GM21619 (cell line): Measurements from ENCODE around the gene DUSP5.

Source experiments
- ATAC-seq: cut with Tn5 transposase; IDR thresholded peaks from one replicate; pipeline ENCODE4 v1.9.1; 2021; ENCODE audit not compliant: unreplicated experiment

The DUSP5 gene

DNA sequence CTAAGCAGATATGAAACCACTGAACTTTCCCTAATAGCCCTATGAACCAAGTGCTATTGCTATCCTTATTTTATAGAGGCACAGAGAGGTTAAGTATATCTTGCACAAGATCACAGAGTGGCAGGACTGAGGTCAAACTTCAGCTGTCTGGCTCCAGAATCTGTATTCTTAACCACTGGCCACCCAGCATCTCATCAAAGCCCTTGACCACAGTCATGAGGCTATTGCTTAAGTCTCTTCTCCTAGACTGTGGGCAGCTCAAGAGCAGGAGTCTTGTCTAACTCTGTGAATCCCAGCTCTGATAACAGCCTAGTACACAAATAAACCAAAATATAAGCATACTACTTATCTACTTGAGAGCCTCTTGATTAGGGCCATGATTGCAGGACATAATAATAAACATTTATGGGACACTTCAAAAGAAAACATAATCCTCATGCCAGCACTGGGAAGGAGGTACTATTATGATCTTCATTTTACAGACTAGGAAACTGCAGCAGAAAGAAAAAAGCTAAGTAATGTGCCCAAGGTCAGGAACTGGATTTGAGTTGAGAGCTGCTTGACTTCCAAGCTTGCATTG is 47.3 kb downstream of the DUSP5 start:
- ATAC-seq, result no peak

DNA sequence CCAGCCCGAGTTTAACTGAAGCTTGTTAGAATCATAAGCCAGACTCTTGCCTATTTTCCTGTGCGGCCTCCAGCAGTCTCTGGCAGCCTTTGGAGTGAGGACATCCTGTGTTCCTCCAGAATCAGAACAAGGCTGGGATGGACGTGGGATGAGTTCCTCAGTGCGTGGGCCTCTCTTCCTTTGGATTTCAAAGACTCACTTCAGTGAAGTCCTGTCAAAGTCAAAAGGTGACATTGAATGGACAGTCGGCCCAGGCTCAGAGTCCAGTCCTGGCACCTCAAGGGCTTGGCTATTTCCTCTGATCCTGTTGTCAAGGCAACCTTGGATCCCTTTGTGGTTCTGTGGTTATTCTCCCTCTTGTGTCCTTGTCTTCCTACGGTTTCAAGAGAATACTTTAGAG is 48.4 kb downstream of the DUSP5 start:
- ATAC-seq, result no peak

DNA sequence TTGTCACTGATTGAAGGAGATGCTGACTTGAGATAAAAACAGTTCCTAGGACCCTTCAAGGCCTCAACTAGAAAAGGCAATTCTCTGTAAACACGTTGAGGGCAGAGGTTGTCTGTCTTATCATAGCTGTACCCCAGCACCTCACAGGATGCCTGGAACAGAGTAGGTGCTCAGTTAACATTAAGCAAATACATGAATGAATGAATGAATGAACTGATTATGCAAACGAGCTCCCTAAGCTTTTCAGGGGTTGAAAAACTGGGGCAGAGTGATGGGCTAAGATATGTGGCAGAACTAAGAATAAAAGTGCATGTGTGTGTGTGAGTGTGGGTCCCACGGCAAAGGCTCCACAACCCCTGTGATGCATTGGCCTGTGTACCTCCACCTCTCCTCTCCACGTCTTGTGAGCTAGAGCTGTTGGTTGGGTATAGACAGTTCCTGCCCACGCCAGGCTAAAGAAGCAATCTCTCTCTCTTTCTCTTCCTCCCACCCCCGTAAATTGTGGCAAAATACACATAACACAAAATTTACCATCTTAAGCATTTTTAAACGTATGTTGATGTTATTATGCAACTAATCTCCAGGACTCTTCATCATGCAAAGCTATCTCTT is 48.9 kb downstream of the DUSP5 start:
- no peak for ATAC-seq

DNA sequence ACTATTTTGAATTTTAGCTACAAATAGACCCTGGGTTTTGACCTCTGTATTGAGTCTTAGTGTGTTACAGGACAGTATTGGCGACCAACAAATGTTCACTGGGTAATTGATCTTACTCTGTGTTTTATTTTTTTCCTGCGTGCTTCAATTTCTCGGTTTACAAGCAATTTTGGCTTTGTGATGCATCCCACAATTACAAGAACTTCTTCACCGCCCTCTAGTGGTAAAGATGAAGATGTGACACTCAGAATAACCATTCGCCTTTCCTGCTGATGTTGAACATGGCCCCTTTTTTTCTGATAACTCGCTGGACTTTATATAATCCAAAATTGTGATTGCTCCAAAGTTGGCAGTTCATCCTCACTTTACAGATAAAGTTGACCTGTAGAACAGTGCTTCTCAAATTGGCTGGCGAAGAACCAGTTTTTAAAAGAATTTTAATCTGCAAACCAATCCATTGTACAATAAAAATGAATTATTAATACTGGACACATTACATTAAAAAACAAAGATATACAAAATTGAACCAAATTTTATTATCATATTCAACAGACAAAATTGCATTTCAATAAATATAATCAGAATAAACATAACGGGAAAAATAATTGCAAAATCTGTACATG is 49.5 kb downstream of the DUSP5 start:
- ATAC-seq, result peak; percentile 58

DNA sequence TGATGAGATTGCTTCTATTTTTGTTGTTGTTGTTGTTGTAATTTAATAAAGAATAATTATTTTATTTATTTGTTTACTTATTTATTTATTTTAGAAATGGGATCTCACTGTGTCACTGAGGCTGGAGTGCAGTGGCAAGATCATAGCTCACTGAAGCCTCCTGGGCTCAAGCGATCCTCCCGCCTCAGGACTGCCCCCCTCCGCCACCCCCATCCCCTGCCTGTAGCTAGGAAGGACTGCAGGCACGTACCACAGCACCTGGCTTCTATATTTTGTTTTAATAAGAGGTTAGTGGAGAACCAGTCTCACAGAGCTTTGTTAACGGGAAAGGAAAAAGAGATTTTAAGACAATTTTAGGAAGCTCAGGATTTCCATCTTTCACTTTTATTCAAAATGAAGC is 50.3 kb downstream of the DUSP5 start:
- no peak for ATAC-seq

DNA sequence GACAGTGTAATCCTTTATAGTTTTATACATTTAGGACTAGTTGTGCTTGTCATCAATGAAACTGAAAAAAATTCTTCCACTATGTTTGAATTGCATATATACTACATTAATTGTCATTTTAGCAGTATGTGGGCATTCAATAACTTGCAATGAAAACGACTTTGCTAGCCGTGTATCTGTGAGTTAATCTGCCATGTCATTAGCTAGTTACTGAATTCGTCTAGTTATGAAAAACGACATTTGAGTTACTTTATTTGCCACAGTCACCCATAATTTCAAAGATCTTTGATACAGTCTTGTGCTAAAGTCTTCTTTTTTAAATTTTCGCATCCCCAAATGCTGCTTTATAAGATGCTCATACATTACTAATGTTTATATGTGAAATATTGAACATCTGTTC is 51.5 kb downstream of the DUSP5 start:
- ATAC-seq, result no peak

DNA sequence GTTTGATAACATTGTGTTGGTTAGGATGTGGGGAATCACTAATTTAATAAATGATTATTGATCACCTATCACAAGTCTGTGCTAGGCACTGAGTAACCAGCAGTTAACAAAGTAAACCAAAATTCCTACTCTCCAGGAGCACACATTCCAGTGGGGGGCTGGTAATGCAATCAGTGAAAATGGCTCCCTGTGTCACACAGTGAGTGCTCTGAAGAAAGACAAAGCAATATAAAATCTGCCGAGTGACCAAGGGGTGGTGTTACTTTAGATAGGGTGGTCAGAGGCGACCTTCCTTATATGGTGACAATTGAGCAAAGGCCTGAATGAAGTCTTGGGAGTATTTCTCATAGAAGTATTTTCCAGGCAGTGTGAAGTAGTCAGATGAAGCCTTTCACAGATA is 56.2 kb downstream of the DUSP5 start:
- no peak for ATAC-seq

DNA sequence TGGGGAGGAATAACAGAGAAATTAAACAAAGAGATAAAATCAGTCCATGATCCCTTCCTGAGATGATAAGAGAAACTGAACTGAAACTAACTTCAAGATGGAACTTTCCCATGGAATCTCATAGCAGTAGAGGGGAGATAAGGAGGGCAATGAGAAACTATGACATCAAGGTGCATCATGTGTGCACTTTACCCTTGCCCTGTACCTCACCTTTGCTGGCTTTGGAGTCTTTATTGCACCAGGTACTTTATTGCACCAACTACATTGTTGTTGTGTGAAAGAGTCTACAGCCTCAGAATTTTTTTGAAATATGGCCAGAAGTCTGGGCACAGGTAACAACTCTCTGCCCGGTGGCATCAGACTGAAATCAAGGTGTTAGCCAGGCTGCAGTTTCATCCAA is 58.6 kb downstream of the DUSP5 start:
- ATAC-seq, result no peak

DNA sequence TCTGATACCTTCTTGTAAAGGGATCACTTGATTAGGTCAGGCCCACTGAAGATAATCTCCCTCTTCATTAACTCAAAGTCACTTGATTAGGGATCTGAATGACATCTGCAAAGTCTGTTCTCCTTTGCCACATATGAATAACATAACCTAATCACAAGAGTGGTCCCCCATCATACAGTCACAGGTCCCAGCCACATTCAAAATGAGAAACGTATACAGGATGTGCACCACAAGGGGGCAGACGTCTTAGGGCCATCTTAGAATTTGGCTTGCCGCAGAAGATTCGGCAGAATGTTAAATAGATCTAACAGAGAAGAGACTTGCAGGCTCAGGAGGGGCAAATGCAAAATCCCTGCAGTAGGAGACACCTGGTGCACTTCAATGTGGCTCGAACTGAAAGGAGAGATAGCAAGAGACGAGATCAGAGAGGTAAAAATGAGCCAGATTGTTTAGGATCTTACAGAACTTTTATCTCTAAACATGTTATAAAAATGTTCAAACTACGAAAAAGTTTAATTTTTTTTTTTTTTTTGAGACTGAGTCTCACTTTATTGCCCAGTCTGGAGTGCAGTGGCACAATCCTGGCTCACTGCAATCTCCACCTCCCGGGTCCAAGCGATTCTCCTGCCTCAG is 59.4 kb downstream of the DUSP5 start:
- peak; percentile 91 for ATAC-seq

DNA sequence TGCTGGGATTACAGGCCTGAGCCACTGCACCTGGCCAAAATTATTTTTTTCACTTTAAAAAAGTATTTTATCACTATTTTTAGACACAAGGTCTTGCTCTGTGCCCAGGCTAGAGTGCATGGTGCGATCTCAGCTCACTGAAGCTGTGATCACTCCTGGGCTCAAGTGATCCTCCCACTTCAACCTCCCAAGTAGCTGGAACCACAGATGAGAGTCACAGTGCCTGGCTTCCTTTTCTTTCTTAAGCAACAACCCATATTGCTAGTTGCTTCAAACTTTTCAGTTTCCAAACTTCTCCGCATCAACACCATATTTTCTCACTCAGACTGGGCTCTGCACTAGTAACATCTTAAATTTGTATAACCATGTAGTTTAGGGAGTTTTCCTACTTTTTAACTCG is 60.3 kb downstream of the DUSP5 start:
- ATAC-seq, result no peak

DNA sequence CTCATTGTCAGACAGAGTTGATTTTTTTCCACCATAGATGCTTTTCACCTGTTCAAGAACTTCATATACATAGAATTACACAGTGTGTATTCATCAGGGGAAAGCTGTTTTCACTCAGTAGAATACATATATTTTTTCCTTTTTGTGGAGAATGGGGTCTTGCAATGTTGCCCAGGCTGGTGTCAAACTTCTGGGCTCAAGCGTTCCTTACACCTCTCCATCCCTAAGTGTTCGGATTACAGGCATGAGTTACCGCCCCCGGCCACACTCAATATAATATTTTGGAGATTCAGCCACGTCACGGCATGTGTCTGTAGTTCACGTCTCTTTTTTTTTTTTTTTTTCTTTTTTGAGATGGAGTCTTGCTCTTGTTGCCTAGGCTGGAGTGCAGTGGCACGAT is 62.3 kb downstream of the DUSP5 start:
- no peak for ATAC-seq
